NT2/D1 (cell line): ENCODE results near the gene KRTAP4-12.
"Not testable (repeated sequence)": the region's sequence is repeated elsewhere in the genome, so short reads cannot be mapped to it uniquely, and the experiment has no call there.

ENCODE experiments used
- DNase-seq: peaks from one replicate; pipeline ENCODE4 v3.0.0-alpha.2; 2011; ENCODE audit warnings: low read depth, low spot score
- H3K27me3 ChIP-seq: 2 replicates; pipeline ENCODE4 v1.6.0; 2011; ENCODE audit warnings: mild to moderate bottlenecking; ENCODE audit not compliant: insufficient read length, insufficient read depth
- H3K36me3 ChIP-seq: 2 replicates; pipeline ENCODE4 v1.6.1; 2011; ENCODE audit warnings: mild to moderate bottlenecking, low read length, mixed read lengths; ENCODE audit not compliant: insufficient read depth, insufficient read length
- H3K4me1 ChIP-seq: 2 replicates; pipeline ENCODE4 v1.5.1; 2011; ENCODE audit not compliant: insufficient read depth, insufficient read length
- H3K4me3 ChIP-seq: 2 replicates; pipeline ENCODE4 v1.5.1; 2011; ENCODE audit warnings: low read depth; ENCODE audit not compliant: insufficient read length
- H3K9ac ChIP-seq: 2 replicates; pipeline ENCODE4 v1.6.0; 2011; ENCODE audit warnings: low read depth; ENCODE audit not compliant: insufficient read length
- H3K9me3 ChIP-seq: 2 replicates; pipeline ENCODE4 v1.5.1; 2011; ENCODE audit warnings: mild to moderate bottlenecking, low read length; ENCODE audit not compliant: insufficient read depth
- SUZ12 ChIP-seq: IDR thresholded peaks from 2 replicates; pipeline ENCODE4 v1.6.1; 2011; ENCODE audit not compliant: insufficient read length, insufficient read depth; ENCODE audit errors: extremely low read depth
- YY1 ChIP-seq: IDR thresholded peaks from 2 replicates; pipeline ENCODE4 v1.6.1; 2011; ENCODE audit not compliant: insufficient read length, insufficient read depth
- ZNF274 ChIP-seq: IDR thresholded peaks from 2 replicates; pipeline ENCODE4 v1.6.1; 2011; ENCODE audit warnings: mild to moderate bottlenecking, low read depth, low read length

Gene KRTAP4-12

DNA sequence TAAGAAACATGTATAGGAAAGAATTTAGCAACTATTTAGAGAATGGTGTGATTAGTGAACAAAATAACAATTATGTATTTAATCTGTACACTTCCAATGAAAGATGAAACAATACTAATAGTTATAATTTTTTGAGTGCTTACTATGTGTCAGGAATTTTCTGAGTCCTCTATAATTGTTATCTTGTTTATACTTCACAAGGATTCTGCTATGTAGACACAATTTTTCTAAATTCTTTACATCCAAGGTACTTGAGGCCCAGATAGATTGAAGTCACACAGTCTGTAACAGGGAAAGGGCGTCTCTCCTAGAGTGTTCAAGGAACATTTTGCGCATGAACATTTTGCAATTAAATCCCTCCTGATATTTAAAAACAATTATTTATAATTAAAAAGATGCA, 1.1 kb upstream of the KRTAP4-12 start:
- H3K4me3 ChIP-seq = no peak overlapping the region
- no peak for TF ChIP-seq SUZ12
- no peak for TF ChIP-seq YY1
- no peak for TF ChIP-seq ZNF274
- no peaks in the 10 kb centered on the region for H3K36me3 ChIP-seq
- no peaks in the 10 kb centered on the region for H3K9me3 ChIP-seq
- H3K4me1 ChIP-seq = no peaks in the 10 kb centered on the region
- no peak for DNase-seq
- no peak overlapping the region for H3K9ac ChIP-seq
- H3K27me3 ChIP-seq = no peaks in the 10 kb centered on the region

DNA sequence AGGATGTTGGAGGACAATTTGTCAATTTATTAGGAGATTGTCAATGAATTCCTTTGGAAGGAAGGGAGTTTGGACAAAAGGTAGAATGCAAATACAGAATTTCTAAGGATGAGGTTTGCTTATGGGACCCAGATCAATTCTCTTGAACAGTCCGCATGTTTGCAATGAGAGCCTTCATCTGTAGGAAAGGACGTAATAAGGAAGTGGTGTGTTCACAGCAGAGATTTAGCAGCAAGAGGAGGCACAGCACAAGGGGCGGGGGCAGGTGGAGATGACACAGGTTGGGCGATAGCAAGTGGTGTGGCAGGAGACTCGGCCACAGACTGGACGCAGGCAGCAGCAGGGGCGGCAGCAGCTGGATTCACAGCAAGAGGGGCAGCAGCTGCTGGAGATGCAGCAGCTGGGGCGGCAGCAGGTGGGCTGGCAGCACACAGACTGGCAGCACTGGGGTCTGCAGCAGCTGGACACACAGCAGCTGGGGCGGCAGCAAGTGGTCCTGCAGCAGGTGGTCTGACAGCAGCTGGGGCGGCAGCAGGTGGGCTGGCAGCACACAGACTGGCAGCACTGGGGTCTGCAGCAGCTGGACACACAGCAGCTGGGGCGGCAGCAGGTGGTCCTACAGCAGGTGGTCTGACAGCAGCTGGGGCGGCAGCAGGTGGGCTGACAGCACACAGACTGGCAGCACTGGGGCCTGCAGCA, 541 bp downstream of the KRTAP4-12 start:
- H3K4me3 ChIP-seq, H3K9me3 ChIP-seq, H3K9ac ChIP-seq, H3K27me3 ChIP-seq, H3K36me3 ChIP-seq, DNase-seq, H3K4me1 ChIP-seq: not testable (repeated sequence)

DNA sequence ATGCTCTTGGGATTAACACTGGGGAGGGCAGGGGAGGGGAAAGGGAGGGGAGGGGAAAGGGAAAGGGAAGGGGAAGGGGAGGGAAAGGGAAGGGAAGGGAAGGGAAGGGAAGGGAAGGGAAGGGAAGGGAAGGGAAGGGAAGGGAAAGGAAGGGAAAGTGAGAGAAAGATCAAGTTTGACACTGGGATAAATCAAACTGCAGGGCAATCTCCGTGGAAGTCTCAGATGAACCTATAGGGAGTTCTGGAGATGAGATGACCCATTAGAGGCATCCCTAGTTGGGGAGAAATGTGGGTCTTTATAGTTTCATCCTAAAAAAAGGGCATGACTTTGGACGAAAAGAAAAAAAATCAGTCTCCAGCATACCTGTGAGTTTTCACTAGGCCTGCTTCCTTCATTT, 2.2 kb downstream of the KRTAP4-12 start:
- no peaks in the 10 kb centered on the region for H3K4me1 ChIP-seq
- DNase-seq = no peak
- TF ChIP-seq ZNF274 = no peak
- no peak for TF ChIP-seq SUZ12
- no peak for TF ChIP-seq YY1

DNA sequence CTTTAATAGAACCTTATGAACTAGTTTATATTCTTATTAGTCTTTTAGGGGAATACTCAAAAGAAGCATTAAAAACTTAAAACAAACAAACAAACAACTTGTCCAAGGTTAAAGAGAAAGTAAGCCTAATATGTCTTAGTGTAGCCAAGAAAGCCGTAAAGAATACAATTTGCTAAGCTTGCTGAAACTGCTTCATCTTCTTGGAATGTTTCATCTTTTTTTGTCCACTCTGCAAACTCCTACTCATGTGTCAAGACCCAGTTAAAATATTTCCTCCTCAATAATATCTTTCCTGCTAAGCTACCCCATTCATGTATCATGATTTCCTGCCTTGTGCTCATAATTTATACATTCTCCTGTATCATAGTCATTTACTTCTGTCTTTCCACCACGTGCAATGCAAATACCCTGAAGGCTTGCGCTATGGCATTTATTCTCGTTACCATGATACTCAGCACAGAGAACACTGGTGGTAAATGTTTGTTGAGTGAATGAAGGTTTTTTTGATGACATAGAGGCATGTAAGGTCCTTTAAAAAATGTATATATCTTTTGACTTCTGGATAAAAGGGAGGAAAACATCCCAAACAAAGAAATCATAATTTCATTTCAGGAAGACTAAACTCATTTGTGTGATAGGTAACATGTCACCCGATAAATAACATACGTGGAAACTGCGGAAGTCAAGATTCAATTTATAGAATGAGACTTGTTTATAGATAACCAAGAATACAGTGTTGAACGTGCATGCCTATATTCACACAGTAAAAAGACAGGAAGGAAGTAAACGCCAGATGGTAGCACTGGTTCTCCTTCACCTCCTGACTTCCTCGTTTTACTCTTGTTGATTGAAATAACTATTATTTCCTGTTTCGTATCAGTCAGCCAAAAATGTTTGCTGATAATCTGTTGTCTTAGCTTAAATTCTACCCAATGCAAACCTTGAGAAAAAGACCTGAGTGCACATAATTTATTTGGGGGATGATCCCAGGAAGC, 4.0 kb downstream of the KRTAP4-12 start:
- not testable (repeated sequence) for H3K27me3 ChIP-seq, H3K4me1 ChIP-seq, H3K9me3 ChIP-seq, H3K4me3 ChIP-seq, DNase-seq, H3K9ac ChIP-seq, H3K36me3 ChIP-seq

More for the DNA sequence above, 2.2 kb downstream of the KRTAP4-12 start:
- Histone ChIP-seq H3K9me3 (no peaks in the 10 kb centered on the region), H3K4me3 (no peak overlapping the region), H3K27me3 (no peaks in the 10 kb centered on the region), H3K9ac (no peak overlapping the region), H3K36me3 (no peaks in the 10 kb centered on the region)

DNA sequence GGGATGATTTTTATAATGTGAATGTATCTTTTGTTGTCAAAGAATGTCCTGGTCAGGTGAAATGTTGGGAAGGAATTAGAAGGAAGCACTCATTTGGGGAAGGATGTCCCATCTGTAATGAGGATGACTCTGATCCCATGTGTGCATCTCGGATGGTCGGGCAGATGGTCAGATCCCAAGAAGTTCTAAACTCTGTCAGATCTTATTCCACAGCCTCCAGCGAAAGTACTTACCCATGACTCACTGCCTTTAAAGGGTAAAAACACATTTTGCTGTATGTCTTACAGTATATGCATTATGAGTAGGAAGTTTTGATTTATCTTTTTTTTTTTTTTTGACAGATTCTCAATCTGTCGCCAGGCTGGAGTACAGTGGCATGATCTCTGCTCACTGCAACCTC, 5.3 kb downstream of the KRTAP4-12 start:
- DNase-seq = no peak

DNA sequence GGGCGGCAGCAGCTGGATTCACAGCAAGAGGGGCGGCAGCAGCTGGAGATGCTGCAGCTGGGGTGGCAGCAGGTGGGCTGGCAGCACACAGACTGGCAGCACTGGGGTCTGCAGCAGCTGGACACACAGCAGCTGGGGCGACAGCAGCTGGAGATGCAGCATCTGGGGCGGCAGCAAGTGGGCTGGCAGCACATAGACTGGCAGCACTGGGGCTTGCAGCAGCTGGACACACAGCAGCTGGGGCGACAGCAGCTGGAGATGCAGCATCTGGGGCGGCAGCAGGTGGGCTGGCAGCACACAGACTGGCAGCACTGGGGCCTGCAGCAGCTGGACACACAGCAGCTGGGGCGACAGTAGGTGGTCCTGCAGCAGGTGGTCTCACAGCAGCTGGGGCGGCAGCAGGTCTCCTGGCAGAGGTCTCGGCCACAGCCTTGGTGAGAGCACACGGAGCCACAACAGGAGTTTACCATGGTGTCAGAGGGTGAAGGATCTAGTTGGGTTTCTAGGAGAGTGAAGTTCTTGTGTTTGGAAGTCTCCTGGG, 6.1 kb downstream of the KRTAP4-12 start, which contains the start of gene KRTAP4-11:
Gene KRTAP4-11 (minus strand): TSS at position 528 of the 541 bp plus-strand sequence. CDS start 58 bp downstream, at position 470.
- not testable (repeated sequence) for H3K4me3 ChIP-seq, H3K9ac ChIP-seq, H3K4me1 ChIP-seq, H3K27me3 ChIP-seq, DNase-seq, H3K36me3 ChIP-seq
- peaks cover 17% of the 10 kb centered on the region for H3K9me3 ChIP-seq

More for the DNA sequence above, 5.3 kb downstream of the KRTAP4-12 start:
- Histone ChIP-seq H3K9ac (no peak overlapping the region), H3K4me1 (peaks cover 2% of the 10 kb centered on the region), H3K4me3 (no peak overlapping the region), H3K27me3 (no peaks in the 10 kb centered on the region), H3K9me3 (peaks cover 9% of the 10 kb centered on the region; the same call in 1 of the 2 replicates), H3K36me3 (no peaks in the 10 kb centered on the region)
- TF ChIP-seq SUZ12 = no peak
- TF ChIP-seq ZNF274 = no peak
- no peak for TF ChIP-seq YY1

DNA sequence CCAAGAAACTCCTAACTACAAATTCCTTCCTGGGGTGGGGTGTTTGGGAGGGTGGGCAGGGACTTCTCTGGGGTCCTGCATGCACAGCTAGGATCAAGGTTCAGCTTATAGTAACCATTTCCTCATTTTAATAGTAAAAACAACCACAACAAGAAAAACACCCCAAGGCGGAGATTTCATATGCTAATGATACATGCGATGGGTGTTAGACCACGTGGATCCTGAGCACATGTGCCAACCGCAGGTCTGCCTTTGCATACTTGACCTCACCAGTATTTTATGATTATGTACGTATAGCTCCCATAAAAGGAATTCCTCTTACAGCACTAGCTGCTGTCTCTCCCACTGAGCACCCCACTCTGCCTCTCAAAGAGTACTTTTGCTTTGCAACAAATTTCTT, 7.7 kb downstream of the KRTAP4-12 start:
- no peak for DNase-seq
- Histone ChIP-seq H3K9ac (no peak overlapping the region), H3K9me3 (peaks cover 33% of the 10 kb centered on the region), H3K4me1 (peaks cover 2% of the 10 kb centered on the region), H3K4me3 (no peak overlapping the region), H3K27me3 (no peaks in the 10 kb centered on the region), H3K36me3 (no peaks in the 10 kb centered on the region)
- TF ChIP-seq ZNF274 (no peak), SUZ12 (no peak), YY1 (no peak)
